Upper lobe of right lung (tissue), 1 donor: ENCODE results near the gene EWSR1. TPM values are rescaled to one million over a fixed set of nuclear protein-coding genes. Genes with fewer than 3 reads are reported as not detected.

Experiments used
- ATAC-seq: fragments of 200-7000 bp; cut with Tn5 transposase; one replicate; pipeline ENCODE4 v1.9.1; 2020; ENCODE audit warnings: mild to moderate bottlenecking, moderate library complexity
- DNase-seq: peaks from one replicate; pipeline ENCODE4 v3.0.0-alpha.2; 2020
- H3K27ac ChIP-seq: fragments of 200-600 bp; one replicate; pipeline ENCODE4 v1.8.0; 2022
- H3K27me3 ChIP-seq: fragments of 200-600 bp; one replicate; pipeline ENCODE4 v1.8.0; 2022; ENCODE audit warnings: mild to moderate bottlenecking
- H3K36me3 ChIP-seq: fragments of 200-600 bp; one replicate; pipeline ENCODE4 v1.8.0; 2022
- H3K4me1 ChIP-seq: fragments of 200-600 bp; one replicate; pipeline ENCODE4 v1.8.0; 2022
- H3K4me3 ChIP-seq: fragments of 200-600 bp; one replicate; pipeline ENCODE4 v1.8.0; 2022; ENCODE audit warnings: mild to moderate bottlenecking
- H3K9me3 ChIP-seq: fragments of 200-600 bp; one replicate; pipeline ENCODE4 v1.8.0; 2022
- CTCF ChIP-seq: fragments of 200-600 bp; IDR thresholded peaks from one replicate; pipeline ENCODE4 v1.8.0; 2022; ENCODE audit warnings: antibody characterized with exemption
- intact Hi-C: fragments of 100-400 bp; cut with DNase I; formaldehyde crosslinking; loops from one replicate; pipeline ENCODE4 v1.11.0; 2022
- total RNA-seq: library from RNA; stranded (reverse); fragmentation: NEBNext Ultra II Directional; extraction: Animal tissue kit (Norgen Biotek cat#: 25700); gene quantifications from one replicate; pipeline ENCODE4 v1.2.1, GENCODE V29; 2021
- donor health status: DM: no; HTN: yes; CAD: no; lungs with severe emphysema.

The EWSR1 gene
- total RNA-seq, 1 donor from 2014 or later = 149 TPM

- DNase-seq (no peak), ATAC-seq (no peak)
- Histone ChIP-seq H3K36me3 (peaks cover 95% of the 10 kb centered on the region), H3K9me3 (no peaks in the 10 kb centered on the region), H3K27ac (no peak overlapping the region), H3K4me3 (no peak overlapping the region), H3K4me1 (no peaks in the 10 kb centered on the region), H3K27me3 (no peaks in the 10 kb centered on the region)
- TF ChIP-seq CTCF = no peak
- intact Hi-C loops = no loop called here
Observed at GRCh38 chr22:29335656-29336055, 67.6 kb downstream of the EWSR1 start.

DNA sequence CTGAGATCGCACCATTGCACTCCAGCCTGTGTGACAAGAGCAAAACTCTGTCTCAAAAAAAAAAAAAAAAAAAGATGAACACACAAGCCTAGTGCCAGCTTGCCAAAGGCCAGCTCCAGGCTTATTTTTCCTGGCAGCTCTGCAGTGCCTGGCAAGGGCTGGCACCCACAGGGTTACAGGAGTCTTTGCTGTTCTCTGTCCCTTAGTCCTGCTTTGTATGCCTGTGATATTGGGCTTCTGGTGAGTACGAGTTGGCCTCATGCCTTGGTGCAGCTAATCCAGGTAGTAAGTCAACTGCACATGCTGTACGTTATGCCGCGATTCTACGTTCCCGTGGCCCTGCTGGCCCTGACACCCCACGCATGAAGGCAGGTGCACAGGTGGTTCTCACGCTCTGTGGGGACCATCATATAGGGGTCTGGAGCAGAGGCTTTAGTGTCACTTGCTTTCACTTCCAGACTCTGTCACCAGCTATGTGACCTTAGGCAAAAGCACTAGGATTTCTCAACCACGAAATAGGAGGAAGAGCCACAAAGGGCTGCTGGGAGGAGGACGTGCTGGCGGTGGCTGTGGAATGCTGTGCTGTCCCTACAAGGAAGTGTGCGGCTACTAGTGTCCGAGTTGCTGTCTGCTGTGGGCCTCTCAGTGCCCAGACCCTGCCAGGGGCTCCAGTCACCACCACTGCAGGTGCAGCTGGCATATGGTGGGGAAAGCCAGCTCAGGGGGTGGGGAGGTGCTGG lies 68.9 kb downstream of the EWSR1 start:
- Histone ChIP-seq H3K27ac (no peak overlapping the region), H3K27me3 (no peaks in the 10 kb centered on the region), H3K36me3 (peaks cover 97% of the 10 kb centered on the region), H3K9me3 (no peaks in the 10 kb centered on the region), H3K4me1 (no peaks in the 10 kb centered on the region), H3K4me3 (no peak overlapping the region)
- intact Hi-C loops = no loop called here
- ATAC-seq (peak; percentile 68), DNase-seq (no peak)
- TF ChIP-seq CTCF = no peak

DNA sequence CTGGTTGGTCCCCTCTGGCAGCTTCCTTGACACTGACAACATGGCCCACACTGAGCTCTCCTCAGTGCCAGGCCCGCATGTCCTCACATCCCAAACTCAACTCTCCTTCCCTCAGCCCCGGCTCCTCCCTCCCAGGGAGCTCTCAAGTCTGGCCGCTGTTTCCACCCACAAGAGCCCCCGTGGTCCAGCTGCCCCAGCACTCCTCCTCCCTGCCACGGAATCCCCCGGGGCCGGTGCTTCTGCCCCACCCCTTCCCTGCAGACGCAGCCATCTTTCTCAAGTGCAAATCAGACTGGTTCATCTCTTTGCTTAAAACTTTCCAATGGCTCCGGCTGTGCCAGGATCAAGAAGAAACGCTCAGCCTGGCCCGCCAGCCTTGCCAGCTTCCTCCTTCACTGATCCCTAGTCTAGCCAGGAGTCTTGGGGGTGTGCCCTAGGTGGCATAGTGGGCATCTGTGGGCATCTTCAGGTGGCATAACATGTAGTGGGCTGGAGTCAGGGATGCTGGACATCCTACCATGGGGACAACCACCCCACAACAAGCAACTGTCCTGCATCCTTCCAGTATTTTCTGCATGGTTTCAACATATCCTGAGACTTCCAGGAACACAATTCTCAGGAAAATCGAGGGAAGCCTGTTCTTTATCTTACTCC lies 69.7 kb downstream of the EWSR1 start:
- no peak for DNase-seq
- H3K36me3 ChIP-seq = peaks cover 98% of the 10 kb centered on the region
- H3K27ac ChIP-seq = no peak overlapping the region

DNA sequence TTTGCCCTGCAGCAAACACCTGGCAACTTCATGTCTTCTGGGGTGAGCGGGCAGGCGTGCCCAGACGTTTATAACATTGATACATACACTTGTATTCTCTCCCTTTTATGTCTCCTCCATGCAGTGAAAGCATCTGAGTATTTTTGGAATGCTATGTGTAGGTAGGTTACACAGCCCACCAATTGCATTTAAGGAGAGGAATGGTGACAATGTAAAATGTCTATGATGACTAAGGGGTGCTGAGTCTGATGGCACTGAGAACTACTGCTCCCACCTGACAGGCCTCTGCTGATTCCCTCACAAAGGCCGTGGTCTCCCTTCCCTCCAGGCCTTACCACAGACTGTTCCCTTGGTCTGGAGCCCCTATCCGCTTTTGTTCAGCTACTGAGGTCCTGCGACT lies 70.3 kb downstream of the EWSR1 start:
- H3K27ac ChIP-seq = no peak overlapping the region
- no peaks in the 10 kb centered on the region for H3K27me3 ChIP-seq
- H3K4me3 ChIP-seq = no peak overlapping the region
- H3K9me3 ChIP-seq = no peaks in the 10 kb centered on the region
- no peak for ATAC-seq
- TF ChIP-seq CTCF = no peak
- intact Hi-C loops = no loop called here
- peaks cover 98% of the 10 kb centered on the region for H3K36me3 ChIP-seq
- H3K4me1 ChIP-seq = no peaks in the 10 kb centered on the region
- DNase-seq = no peak

More for the DNA sequence above, 69.7 kb downstream of the EWSR1 start:
- no peak overlapping the region for H3K4me3 ChIP-seq
- no peaks in the 10 kb centered on the region for H3K9me3 ChIP-seq
- TF ChIP-seq CTCF = no peak
- ATAC-seq = no peak
- no peaks in the 10 kb centered on the region for H3K4me1 ChIP-seq
- intact Hi-C loops = no loop called here
- H3K27me3 ChIP-seq = no peaks in the 10 kb centered on the region

DNA sequence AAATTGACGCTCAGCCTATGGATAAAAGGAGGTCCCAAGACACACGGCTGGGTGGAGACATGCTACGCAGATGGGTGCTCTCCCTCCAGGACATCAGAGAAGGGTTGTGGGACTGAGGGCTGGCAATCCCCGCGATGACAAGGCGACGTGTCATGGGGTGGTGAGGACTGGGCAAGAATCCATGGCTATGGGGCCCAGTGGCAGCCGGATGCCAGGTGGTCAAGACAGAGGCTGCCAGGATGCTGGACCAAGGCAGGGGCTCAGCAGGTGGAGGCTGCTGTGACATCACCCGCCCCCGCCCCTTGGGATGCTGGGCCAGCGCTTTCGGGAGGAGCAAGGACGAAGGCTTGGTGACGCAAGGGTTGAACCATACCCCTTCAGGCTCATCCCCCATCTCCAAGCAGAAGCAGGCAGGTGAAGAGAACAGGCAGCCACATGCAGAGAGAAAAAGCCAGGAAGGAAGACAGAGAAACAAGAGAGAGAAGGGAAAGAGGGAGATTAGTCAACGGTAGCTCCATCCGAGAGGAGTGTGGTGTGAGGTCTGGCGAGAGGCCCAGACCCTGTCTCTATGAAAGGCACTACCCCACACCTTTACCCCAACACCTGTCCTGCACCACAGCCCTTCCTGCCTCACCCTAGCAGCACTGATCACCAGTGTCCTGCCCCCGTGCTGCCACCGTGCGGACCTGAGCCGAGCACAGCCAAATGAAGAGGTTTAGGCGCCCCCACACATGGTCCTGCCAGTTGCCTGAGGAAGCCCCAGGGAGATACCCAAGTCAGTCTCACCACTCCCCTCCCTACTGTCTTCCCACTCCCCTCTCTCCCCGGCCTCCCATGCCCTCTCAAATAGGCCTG lies 71.5 kb downstream of the EWSR1 start:
- Histone ChIP-seq H3K27me3 (no peaks in the 10 kb centered on the region), H3K4me3 (no peak overlapping the region), H3K9me3 (no peaks in the 10 kb centered on the region), H3K27ac (no peak overlapping the region), H3K36me3 (peaks cover 92% of the 10 kb centered on the region), H3K4me1 (no peaks in the 10 kb centered on the region)
- ATAC-seq (no peak), DNase-seq (no peak)
- intact Hi-C loops = no loop called here
- no peak for TF ChIP-seq CTCF
